HL-60 (cell line): ENCODE data around the gene PTPRN2.

ENCODE experiments used
- DNase-seq, 2 experiments: peaks; one replicate each; pipeline ENCODE4 v3.0.0-alpha.2; 2010 to 2020; ENCODE audit warnings: low read depth in 1 of 2, low spot score in 1 of 2
- H3K27ac ChIP-seq: fragments of 250-450 bp; sonication (Bioruptor Pico); replicated peaks from 2 replicates; pipeline ENCODE4 v1.5.1; 2020; ENCODE audit warnings: mild to moderate bottlenecking, moderate library complexity
- H3K27me3 ChIP-seq: fragments of 250-450 bp; sonication (Bioruptor Pico); 2 replicates; pipeline ENCODE4 v1.5.1; 2021; ENCODE audit warnings: mild to moderate bottlenecking, moderate library complexity; ENCODE audit not compliant: insufficient read depth, poor library complexity, severe bottlenecking
- H3K4me3 ChIP-seq: replicated peaks from 2 replicates; pipeline ENCODE4 v1.5.1; 2011; ENCODE audit warnings: mild to moderate bottlenecking, control low read depth, low read length; ENCODE audit not compliant: insufficient read depth
- CTCF ChIP-seq: IDR thresholded peaks from one replicate; pipeline ENCODE4 v1.5.1; 2011; ENCODE audit warnings: low read length, control low read depth, inconsistent platforms; ENCODE audit not compliant: insufficient read depth
- GABPA ChIP-seq: IDR thresholded peaks from 2 replicates; pipeline ENCODE4 v1.6.1; 2012; ENCODE audit warnings: low read depth
- POLR2AphosphoS5 ChIP-seq: IDR thresholded peaks from 2 replicates; pipeline ENCODE4 v1.6.1; 2012; ENCODE audit warnings: low read depth
- REST ChIP-seq: IDR thresholded peaks from 2 replicates; pipeline ENCODE4 v1.6.1; 2012; ENCODE audit warnings: low read depth; ENCODE audit not compliant: insufficient replicate concordance
- SPI1 ChIP-seq: IDR thresholded peaks from 2 replicates; pipeline ENCODE4 v1.6.1; 2012; ENCODE audit warnings: low read depth, mild to moderate bottlenecking, borderline replicate concordance

PTPRN2 gene

GRCh38 chr7:158491094-158491493 lies 96.5 kb downstream of the PTPRN2 start:
- H3K27me3 ChIP-seq: peaks cover 3% of the 10 kb centered on the region
- no peak overlapping the region for H3K4me3 ChIP-seq
- TF ChIP-seq CTCF (no peak), SPI1 (no peak), REST (no peak), GABPA (no peak), POLR2AphosphoS5 (no peak)

GRCh38 chr7:158490171-158490782 lies 97.3 kb downstream of the PTPRN2 start:
- Histone ChIP-seq H3K4me3 (no peak overlapping the region), H3K27me3 (peaks cover under 1% of the 10 kb centered on the region), H3K27ac (no peak overlapping the region)
- TF ChIP-seq REST: no peak
- DNase-seq: no peak

More at GRCh38 chr7:158491094-158491493, 96.5 kb downstream of the PTPRN2 start:
- H3K27ac ChIP-seq: no peak overlapping the region
- no peak for DNase-seq

GRCh38 chr7:158489462-158490155 lies 98.0 kb downstream of the PTPRN2 start:
- DNase-seq: no peak
- TF ChIP-seq REST (no peak), SPI1 (no peak), CTCF (no peak), POLR2AphosphoS5 (no peak), GABPA (no peak)
- H3K27ac ChIP-seq: no peak overlapping the region
- no peak overlapping the region for H3K4me3 ChIP-seq
- H3K27me3 ChIP-seq: no peaks in the 10 kb centered on the region
